Upper lobe of left lung (tissue), 6 donors: ENCODE measurements around the gene GAK. TPM values are rescaled to one million over a fixed set of nuclear protein-coding genes. Genes with fewer than 3 reads are reported as not detected.

Experiments
- ATAC-seq, 2 donors: fragments of 200-7000 bp; cut with Tn5 transposase; one replicate each; pipeline ENCODE4 v1.9.1; 2022; ENCODE audit warnings: mild to moderate bottlenecking in 2 of 2, moderate library complexity in 2 of 2; ENCODE audit not compliant: low FRiP score in 2 of 2
- DNase-seq, 2 donors: peaks; one replicate each; pipeline ENCODE4 v3.0.0-alpha.2; 2019 to 2020
- H3K27ac ChIP-seq, 4 donors: fragments of 200-600 bp; sonication (generic); one replicate each; pipeline ENCODE4 v1.5.1; 2016 to 2019
- H3K27me3 ChIP-seq, 4 donors: fragments of 200-600 bp; sonication (generic); one replicate each; pipeline ENCODE4 v1.5.1; 2017 to 2019
- H3K36me3 ChIP-seq, 4 donors: fragments of 200-600 bp; sonication (generic); one replicate each; pipeline ENCODE4 v1.5.1; 2016 to 2019
- H3K4me1 ChIP-seq, 4 donors: fragments of 200-600 bp; sonication (generic); one replicate each; pipeline ENCODE4 v1.5.1; 2018 to 2019
- H3K4me3 ChIP-seq, 4 donors: fragments of 200-600 bp; sonication (generic); one replicate each; pipeline ENCODE4 v1.5.1; 2017 to 2019; ENCODE audit warnings: mild to moderate bottlenecking in 2 of 4, moderate library complexity in 1 of 4
- H3K9me3 ChIP-seq, 4 donors: fragments of 200-600 bp; sonication (generic); one replicate each; pipeline ENCODE4 v1.5.1; 2018 to 2019
- CTCF ChIP-seq, 6 experiments: fragments of 450-650 bp in 4 of 6; fragments of 200-600 bp in 2 of 6; sonication (generic) in 2 of 6; IDR thresholded peaks; one replicate each; pipeline ENCODE4 v1.5.1; 2016 to 2019; ENCODE audit warnings: antibody characterized with exemption in 6 of 6
- EP300 ChIP-seq, 4 donors: sonication (generic); formaldehyde crosslinking; IDR thresholded peaks; one replicate each; pipeline ENCODE4 v1.5.1; 2017; ENCODE audit warnings: antibody characterized with exemption in 4 of 4, control low read depth in 2 of 4
- POLR2A ChIP-seq, 4 donors: fragments of 450-650 bp; IDR thresholded peaks; one replicate each; pipeline ENCODE4 v1.5.1; 2016 to 2017; ENCODE audit warnings: antibody characterized with exemption in 4 of 4, mild to moderate bottlenecking in 2 of 4
- POLR2AphosphoS5 ChIP-seq, 2 donors: sonication (generic); formaldehyde crosslinking; IDR thresholded peaks; one replicate each; pipeline ENCODE4 v1.5.1; 2017; ENCODE audit warnings: antibody characterized with exemption in 2 of 2
- WGBS, 2 donors: methylation state at CpG; one replicate each; pipeline ENCODE4 v1.1.5; 2017 to 2018; 5-methylcytosine and 5-hydroxymethylcytosine counted together
- total RNA-seq, 6 donors: library from RNA; depleted of rRNA in 4 of 6; stranded (reverse); fragments of >200 nt in 4 of 6; gene quantifications; one replicate each; pipeline versions ENCODE4 v1.1.0 to v1.2.1, GENCODE V29; 2016 to 2021
- donor health status: DM: no; HTN: no; CAD: no; lungs with moderate emphysema.
- donor health status: DM: no; HTN: yes; CAD: no; lungs with severe emphysema.

GAK gene
- total RNA-seq, 6 donors from 2014 or later, result 116 to 380 (median 154) TPM

- ATAC-seq, result no peak
- peaks cover 17 to 98% (median 76%) of the 10 kb centered on the region in 4 donors for H3K36me3 ChIP-seq
- WGBS, 2 donors, result 85 to 88% methylated on average over 20 to 26 of the region's 26 CpGs
Measured at GRCh38 chr4:875818-876423, 56.2 kb downstream of the GAK start.

GRCh38 chr4:874971-875817 is 56.9 kb downstream of the GAK start:
- TF ChIP-seq POLR2AphosphoS5 (IDR thresholded peaks at IDR 0.05) (no peak), POLR2A (IDR thresholded peaks at IDR 0.05) (no peak), EP300 (IDR thresholded peaks at IDR 0.05) (no peak), CTCF (IDR thresholded peaks at IDR 0.05) (no peak)
- peaks cover 17 to 98% (median 79%) of the 10 kb centered on the region in 4 donors for H3K36me3 ChIP-seq
- WGBS, 2 donors, result 91% methylated on average over 14 to 17 of the region's 17 CpGs

More at GRCh38 chr4:875818-876423, 56.2 kb downstream of the GAK start:
- peak in 1 of 2 donors; percentile 71 for DNase-seq
- Histone ChIP-seq H3K9me3 (no peaks in the 10 kb centered on the region), H3K27me3 (no peaks in the 10 kb centered on the region), H3K4me3 (no peak overlapping the region), H3K4me1 (no peaks in the 10 kb centered on the region), H3K27ac (no peak overlapping the region)
- TF ChIP-seq CTCF (IDR thresholded peaks at IDR 0.05) (no peak), EP300 (IDR thresholded peaks at IDR 0.05) (no peak), POLR2A (IDR thresholded peaks at IDR 0.05) (no peak), POLR2AphosphoS5 (IDR thresholded peaks at IDR 0.05) (no peak)

GRCh38 chr4:874056-874455 is 58.1 kb downstream of the GAK start:
- H3K4me3 ChIP-seq, result no peak overlapping the region
- no peak overlapping the region for H3K27ac ChIP-seq
- no peak for TF ChIP-seq POLR2A (IDR thresholded peaks at IDR 0.05)
- no peak for TF ChIP-seq POLR2AphosphoS5 (IDR thresholded peaks at IDR 0.05)
- TF ChIP-seq EP300 (IDR thresholded peaks at IDR 0.05), result no peak
- TF ChIP-seq CTCF (IDR thresholded peaks at IDR 0.05), result no peak
- H3K27me3 ChIP-seq, result no peaks in the 10 kb centered on the region
- 92 to 95% methylated on average over 9 of the region's 9 CpGs for WGBS, 2 donors
- no peaks in the 10 kb centered on the region for H3K9me3 ChIP-seq
- peaks cover 14 to 95% (median 77%) of the 10 kb centered on the region in 4 donors for H3K36me3 ChIP-seq
- ATAC-seq (no peak), DNase-seq (no peak)
- H3K4me1 ChIP-seq, result no peaks in the 10 kb centered on the region

More at GRCh38 chr4:874971-875817, 56.9 kb downstream of the GAK start:
- no peak overlapping the region for H3K4me3 ChIP-seq
- no peaks in the 10 kb centered on the region for H3K27me3 ChIP-seq
- no peak overlapping the region for H3K27ac ChIP-seq
- ATAC-seq, result no peak
- no peaks in the 10 kb centered on the region for H3K9me3 ChIP-seq
- no peaks in the 10 kb centered on the region for H3K4me1 ChIP-seq
- no peak for DNase-seq

GRCh38 chr4:872241-872981 is 59.7 kb downstream of the GAK start:
- Histone ChIP-seq H3K4me3 (no peak overlapping the region), H3K9me3 (no peaks in the 10 kb centered on the region), H3K36me3 (peaks cover 20 to 95% (median 80%) of the 10 kb centered on the region in 4 donors), H3K27me3 (no peaks in the 10 kb centered on the region), H3K4me1 (no peaks in the 10 kb centered on the region), H3K27ac (no peak overlapping the region)
- 92% methylated on average over 33 to 36 of the region's 43 CpGs for WGBS, 2 donors
- DNase-seq (peak in 1 of 2 donors; percentile 74), ATAC-seq (peak in 1 of 2 donors; percentile 9)
- TF ChIP-seq POLR2AphosphoS5 (IDR thresholded peaks at IDR 0.05) (no peak), CTCF (IDR thresholded peaks at IDR 0.05) (no peak), POLR2A (IDR thresholded peaks at IDR 0.05) (no peak), EP300 (IDR thresholded peaks at IDR 0.05) (no peak)
